Stimulated activated CD4-positive, alpha-beta T cell treated with anti-CD3 and anti-CD28 coated beads, Interleukin-1b, Interleukin-23, amount 100 ng/mL, for 1 hour (primary cell): Measurements from ENCODE around the gene VPS16.
A peak's percentile ranks its signal among the peaks of the same experiment; 100 is the strongest.

Source experiments
- DNase-seq, 2 donors: peaks; one replicate each; pipeline ENCODE4 v3.0.0-alpha.2; 2020; ENCODE audit warnings: low read depth in 2 of 2

The VPS16 gene

GRCh38 chr20:2835331-2835796, 5.2 kb upstream of the VPS16 start:
- DNase-seq: no peak

GRCh38 chr20:2836035-2836434, 4.5 kb upstream of the VPS16 start:
- no peak for DNase-seq

GRCh38 chr20:2837221-2837960, 3.2 kb upstream of the VPS16 start:
- DNase-seq: no peak

DNA sequence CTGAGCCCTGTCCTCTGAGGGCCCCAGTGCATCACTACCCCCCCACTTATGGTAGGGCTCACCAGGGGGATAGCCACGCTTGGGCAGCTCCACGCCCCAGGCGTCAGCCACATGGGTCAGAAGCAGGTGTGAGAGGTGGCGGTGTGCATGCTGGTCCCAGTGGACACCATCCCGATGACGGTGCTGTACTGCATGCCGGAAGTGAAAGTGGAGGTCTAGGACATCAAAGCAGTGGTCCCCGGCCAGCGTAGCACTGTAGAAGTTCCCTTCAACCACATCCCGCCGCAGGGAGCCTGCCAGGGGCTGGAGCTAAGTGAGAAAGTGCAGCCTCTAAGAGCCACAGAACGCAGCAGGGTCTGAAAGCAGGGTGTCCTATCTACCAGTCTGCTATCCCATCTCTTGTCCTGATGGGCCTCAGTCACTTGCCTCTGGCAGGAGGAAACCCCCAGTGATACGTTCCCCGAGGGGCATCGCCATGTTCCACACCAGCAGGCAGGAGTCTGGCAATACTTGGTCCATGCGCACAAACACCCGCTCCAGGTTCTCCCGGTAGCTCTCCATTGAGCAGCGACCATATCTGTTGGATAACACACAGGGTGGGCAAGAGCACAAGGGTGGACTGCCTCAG, 2.3 kb upstream of the VPS16 start:
- DNase-seq: no peak

DNA sequence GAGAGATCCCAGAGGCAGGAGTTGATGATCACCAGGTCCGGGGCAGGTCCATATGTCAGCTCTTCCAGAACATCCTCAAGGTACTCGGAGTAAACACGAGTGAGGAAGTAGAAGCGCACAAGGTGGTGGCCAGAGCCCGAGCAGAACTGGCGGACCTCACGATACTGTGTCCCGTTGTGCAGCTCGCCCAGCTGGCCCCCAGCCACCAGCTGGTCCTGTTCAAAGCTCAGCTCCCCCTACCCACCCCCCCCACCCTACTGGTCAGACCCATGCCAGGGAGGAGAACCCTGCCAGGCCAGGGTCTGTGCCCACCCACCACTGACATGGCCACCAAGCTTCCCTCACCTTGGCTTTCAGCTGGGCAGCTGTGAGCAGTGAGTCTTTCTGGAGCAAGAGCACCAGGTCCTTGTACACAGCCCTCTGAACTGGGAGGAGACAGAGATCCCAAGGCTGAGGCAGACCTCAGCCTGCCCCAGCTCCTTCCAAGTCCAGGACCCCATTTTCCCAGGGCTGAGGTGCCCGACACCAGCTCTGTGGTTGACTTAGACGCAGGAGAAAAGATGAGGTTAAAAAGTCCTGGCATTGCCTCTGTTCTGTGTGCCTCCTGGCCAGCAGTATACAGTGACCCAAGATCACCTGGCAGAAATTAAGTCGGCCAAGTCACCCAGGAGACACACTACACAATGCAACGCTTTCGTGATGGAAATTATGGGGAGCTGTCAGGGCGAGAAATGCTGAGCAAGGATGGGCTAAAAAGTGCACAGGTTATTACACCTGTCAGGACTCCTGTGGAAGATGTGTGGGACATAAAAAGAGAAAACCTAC, 1.5 kb upstream of the VPS16 start:
- DNase-seq: no peak

- no peak for DNase-seq
These were observed 810 bp upstream of the VPS16 start for GRCh38 chr20:2839732-2840137.

DNA sequence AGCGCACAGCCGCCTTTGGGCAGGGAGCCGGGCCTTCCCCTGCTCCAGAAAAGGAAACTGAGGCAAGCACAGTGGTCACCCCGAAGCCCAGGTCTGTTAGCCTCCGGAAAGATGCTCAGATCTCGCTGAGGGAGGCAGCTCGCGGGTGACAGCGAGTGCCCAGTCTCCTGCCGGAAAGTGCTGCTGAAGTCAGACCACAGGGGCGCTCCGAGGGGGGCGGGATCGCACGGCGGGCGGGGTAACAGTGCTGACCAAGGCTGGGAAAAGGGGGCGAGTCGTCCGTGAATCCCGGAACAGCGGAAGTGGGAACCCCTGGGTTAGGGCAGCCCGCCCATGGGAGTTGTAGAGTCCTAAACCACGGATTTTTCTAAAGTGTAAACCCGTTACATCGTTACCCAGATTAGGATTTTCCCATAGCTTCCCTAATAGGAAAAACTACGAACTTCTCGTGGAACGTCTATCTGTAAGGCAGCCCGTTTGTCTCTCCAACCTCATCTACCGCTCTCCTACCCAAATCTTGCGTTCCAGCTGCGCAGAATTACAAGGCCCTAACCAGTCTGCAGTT, 504 bp downstream of the VPS16 start:
- DNase-seq: peak in 1 of 2 donors; percentile 9

DNA sequence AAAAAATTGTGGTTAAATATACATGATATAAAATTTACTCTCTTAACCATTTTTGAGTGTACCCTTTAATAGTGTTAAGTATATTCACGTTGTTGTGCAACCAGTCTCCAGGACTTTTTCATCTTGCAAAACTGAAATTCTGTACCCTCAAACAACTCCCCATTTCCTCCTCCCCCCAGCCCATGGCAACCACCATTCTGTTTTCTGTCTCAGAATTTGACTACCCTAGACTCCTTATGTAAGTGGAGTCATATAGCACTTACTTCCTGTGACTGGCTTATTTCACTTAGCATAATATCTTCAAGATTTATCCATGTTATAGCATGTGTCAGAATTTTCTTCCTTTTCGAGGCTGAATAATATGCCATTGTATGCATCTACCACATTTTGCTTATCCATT, 5.1 kb downstream of the VPS16 start:
- no peak for DNase-seq

DNA sequence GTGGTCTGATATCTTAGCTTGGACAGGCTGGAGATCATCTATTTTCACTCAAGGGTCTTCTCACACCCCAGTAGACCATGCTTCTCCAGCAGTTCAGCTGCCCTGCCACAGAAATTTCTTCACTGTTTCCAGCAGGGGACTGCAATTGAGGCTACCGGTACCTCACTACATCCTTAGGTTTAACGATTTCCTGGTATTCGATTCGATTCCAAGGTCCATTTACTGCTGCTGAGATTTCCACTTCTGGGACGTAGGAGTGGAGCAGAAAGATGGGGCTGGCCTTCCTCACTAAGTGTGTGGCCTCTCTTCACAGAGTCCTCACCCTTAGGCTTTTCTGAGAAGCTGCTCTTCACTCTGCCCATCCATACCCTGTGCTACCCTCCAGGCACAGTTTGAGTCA, 6.2 kb downstream of the VPS16 start:
- DNase-seq: no peak

DNA sequence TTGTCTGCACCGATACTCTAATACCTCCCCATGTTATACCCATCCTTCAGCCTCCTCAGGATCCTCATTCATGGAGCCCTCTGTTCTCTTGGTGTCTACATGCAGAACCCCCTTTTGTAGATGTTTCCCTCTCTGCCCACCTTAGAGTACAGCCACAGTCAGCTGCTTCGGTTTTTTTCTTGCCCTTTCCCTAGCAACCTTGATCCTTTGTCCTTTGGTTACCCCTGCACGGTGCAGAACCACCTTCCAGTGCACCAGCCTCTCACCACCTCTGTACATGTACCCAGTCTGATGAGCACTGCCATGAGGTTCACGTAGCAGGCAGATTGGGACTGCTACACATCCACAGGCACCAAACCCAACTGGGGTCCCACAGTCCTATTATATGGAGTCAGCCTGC, 7.3 kb downstream of the VPS16 start:
- no peak for DNase-seq

GRCh38 chr20:2849529-2849928, 9.0 kb downstream of the VPS16 start:
- no peak for DNase-seq

GRCh38 chr20:2851086-2851485, 10.5 kb downstream of the VPS16 start:
- no peak for DNase-seq

DNA sequence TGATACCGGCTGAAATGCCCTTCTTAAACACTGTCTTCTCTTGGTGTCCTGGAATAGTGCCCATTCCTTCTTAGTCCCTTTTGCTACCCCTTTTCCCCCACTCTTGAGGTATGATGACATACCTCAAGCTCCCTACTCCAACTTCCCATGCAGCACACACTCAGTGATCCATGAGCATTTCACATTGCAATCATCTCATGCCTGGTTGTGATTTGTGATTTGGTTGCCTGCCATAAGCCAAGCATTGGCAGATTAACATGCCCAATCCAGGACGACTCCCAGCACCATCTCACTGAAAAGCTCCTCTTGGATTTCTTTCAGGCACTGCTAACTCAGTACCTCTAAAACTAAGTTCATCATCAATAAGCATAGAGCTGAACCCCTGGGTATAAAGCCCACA, 18.0 kb downstream of the VPS16 start:
- DNase-seq: no peak

DNA sequence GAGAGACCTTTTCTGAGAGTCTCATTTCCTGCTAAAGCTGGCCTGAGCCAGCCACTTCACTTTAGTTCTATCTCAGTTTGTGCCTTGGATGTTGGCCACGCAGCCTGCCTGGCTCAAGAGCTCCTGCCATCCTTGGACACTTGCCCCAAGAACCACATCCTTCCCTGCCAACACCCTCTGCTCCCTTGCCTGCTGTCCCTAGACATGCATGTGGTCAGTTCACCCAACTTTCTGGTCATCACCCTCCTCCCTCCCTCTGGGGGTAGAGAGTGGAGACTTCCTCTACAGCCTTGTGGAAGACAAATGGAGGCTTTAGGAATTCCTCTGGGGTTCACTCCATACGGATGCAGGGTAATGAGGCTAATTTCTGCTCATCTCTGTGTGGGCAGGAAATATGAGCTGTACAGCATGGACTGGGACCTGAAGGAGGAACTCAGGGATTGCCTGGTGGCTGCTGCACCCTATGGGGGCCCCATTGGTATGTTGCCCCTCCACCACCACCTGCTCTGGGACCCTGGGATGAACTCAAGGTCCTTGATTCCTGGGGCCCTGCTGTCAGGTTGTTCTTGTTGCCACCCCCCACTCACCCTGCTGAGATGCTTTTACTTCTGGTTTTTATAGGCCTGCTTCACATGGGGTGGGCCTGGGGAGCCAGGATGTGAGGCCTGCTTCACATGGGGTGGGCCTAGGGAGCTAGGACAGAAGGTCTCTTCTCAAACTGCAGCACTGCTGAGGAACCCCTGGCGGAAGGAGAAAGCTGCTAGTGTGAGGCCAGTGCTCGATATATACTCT, 19.0 kb downstream of the VPS16 start:
- DNase-seq: no peak

DNA sequence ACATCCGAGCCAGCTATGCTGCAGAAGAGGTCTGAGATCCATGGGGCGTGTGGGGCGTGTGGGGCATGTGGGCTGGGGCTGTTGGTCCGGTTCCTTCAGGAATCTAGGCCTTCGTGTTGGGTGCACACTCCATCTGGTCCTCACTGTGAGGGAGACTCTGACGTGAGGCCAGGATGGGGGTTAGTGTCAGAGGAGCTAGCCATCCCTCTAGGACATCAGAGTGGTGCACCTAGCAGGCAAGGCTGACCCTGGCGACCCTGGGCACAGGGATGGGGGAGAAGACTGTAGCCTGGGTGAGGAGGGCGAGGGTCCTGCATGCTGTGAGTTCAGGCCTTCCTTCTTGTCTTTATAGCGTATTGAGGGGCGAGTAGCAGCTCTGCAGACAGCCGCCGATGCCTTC, 24.1 kb downstream of the VPS16 start:
- no peak for DNase-seq

DNA sequence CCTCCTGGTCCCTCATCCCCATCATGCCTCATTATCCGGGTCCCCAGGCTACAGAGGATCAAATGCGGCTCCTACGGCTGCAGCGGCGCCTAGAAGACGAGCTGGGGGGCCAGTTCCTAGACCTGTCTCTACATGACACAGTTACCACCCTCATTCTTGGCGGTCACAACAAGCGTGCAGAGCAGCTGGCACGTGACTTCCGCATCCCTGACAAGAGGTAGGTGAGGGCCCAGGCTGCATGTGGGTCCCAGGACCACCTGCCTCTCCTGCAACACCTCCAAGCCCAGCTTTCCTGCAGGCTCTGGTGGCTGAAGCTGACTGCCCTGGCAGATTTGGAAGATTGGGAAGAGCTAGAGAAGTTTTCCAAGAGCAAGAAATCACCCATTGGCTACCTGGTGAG, 24.6 kb downstream of the VPS16 start:
- DNase-seq: no peak

DNA sequence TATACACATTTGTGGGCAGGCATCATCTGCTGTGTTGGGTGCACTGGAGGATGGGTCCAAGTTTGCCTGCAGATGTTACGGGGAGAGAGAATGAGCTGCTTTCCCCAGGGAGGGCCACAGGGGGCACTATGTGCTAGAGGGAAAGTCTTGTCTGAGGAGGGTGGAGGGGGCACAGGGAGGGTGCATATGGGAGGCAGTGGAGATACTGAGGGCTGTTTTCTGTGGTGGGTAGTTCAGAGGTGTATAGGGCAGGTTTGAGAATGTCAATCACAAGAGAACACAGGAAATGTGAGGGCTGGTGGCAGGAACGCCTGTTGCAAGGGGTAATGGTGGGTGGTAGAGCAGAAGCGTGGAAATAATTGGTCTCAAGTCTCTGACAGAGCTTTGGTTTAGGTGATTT, 25.1 kb downstream of the VPS16 start:
- peak in 1 of 2 donors; percentile 19 for DNase-seq

DNA sequence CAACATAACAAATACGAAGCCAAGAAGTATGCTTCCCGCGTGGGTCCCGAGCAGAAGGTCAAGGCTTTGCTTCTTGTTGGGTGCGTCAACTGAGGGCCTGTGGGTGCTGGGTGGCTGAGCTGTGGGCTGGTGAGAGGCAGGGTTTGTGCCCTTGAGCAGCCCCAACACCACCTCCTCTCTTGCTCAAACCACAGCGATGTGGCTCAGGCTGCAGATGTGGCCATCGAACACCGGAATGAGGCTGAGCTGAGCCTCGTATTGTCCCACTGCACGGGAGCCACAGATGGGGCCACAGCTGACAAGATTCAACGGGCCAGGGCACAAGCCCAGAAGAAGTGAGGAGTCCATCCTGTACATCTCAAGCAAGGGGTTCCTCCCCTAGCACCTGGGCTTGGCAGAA, 25.7 kb downstream of the VPS16 start:
- DNase-seq: no peak

GRCh38 chr20:2867081-2867864, 26.7 kb downstream of the VPS16 start:
- DNase-seq: no peak

DNA sequence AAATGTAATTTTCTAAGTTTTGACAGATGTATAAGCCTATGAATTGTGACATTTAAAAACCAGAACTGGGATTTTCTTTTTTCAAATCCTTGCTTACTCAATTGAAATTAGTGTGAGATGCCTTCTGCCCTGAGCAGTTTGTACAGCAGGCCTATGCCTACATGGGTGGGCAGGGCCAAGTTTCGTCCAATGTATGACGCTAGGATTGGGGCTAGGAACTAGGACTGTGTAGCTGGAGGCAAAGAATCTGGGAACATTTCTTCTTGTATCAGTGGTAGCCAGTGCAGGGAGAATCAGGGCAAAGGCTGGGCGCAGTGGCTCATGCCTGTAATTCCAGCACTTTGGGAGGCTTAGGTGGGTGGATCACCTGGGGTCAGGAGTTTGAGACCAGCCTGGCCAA, 28.8 kb downstream of the VPS16 start:
- no peak for DNase-seq

DNA sequence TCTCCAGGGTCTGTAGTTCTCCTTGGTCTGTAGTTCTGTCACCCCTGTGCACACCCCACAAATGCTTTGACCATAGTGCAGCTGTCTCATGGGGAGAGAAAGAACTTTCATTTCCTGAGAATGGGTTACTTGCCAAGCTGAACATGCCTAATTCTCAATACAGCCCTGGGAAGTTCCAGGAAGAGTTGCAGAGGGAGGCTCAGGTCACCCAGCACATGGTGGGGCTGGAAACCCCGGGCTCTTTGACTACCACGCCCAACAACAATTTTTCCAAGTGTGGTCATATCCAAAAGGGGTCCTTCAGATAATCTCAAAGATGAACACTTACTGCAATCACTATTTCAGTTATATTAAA, 30.5 kb downstream of the VPS16 start:
- DNase-seq: no peak
